GM12878 (cell line): ENCODE results near the gene ZNF100. TPM values are rescaled to one million over a fixed set of nuclear protein-coding genes. Genes with fewer than 3 reads are reported as not detected.

Experiments used
- ATAC-seq: fragments of 200-7000 bp; cut with Tn5 transposase; 3 replicates; pipeline ENCODE4 v1.9.1; 2020; ENCODE audit warnings: mild to moderate bottlenecking, moderate library complexity
- BruUV-seq: library from RNA; stranded (reverse); fragments of 400-500 nt; replicated peaks from 2 replicates; lab custom pipeline; 2021; lab: Mats Ljungman, UMichigan
- CTCF ChIA-PET: fragments of 300-600 bp; sonication (Branson Sonifier 250); formaldehyde crosslinking; extraction: SDS; loops from one replicate; lab custom pipeline; 2021; ENCODE audit warnings: inconsistent platforms; lab: Yijun Ruan, JAX
- POLR2A ChIA-PET: fragments of 350-600 bp; formaldehyde crosslinking; extraction: SDS; loops from one replicate; lab custom pipeline; 2021; ENCODE audit warnings: inconsistent platforms; lab: Charles Lee
- RAD21 ChIA-PET: fragments of 300-600 bp; sonication (Branson Sonifier 250); formaldehyde crosslinking; loops from one replicate; lab custom pipeline; 2023; ENCODE audit warnings: antibody characterized with exemption; ENCODE audit not compliant: unreplicated experiment; lab: Charles Lee
- SMC1A ChIA-PET: fragments of 300-600 bp; sonication (Branson Sonifier 250); formaldehyde crosslinking; loops from one replicate; lab custom pipeline; 2023; ENCODE audit not compliant: unreplicated experiment, uncharacterized antibody; lab: Charles Lee
- DNase-seq: peaks from one replicate; pipeline ENCODE4 v3.0.0-alpha.2; 2011; ENCODE audit warnings: low read depth, low spot score
- FAIRE-seq: peaks from 3 replicates; lab custom pipeline; 2011; peaks lifted over from hg19 to GRCh38; lab: Jason Lieb, UNC
- H2AFZ ChIP-seq: 2 replicates; pipeline ENCODE4 v1.6.0; 2011; ENCODE audit warnings: low read depth, low read length, control low read depth; ENCODE audit not compliant: control insufficient read depth
- H3K27ac ChIP-seq: 2 replicates; pipeline ENCODE4 v1.5.1; 2011; ENCODE audit warnings: control low read depth; ENCODE audit not compliant: control insufficient read depth, insufficient read depth
- H3K27me3 ChIP-seq, 2 experiments: replicated peaks in 1 of 2; 2 replicates each; pipeline versions ENCODE4 v1.6.0 to v1.6.1; 2011; ENCODE audit warnings: low read length in 1 of 2; ENCODE audit not compliant: control insufficient read depth in 2 of 2, insufficient read depth in 2 of 2
- H3K36me3 ChIP-seq, 2 experiments: 2 replicates each; pipeline ENCODE4 v1.5.1; 2011; ENCODE audit warnings: low read length in 1 of 2; ENCODE audit not compliant: control insufficient read depth in 2 of 2, insufficient read depth in 2 of 2
- H3K4me1 ChIP-seq: 2 replicates; pipeline ENCODE4 v1.6.1; 2011; ENCODE audit warnings: mild to moderate bottlenecking, low read length, moderate library complexity, mixed read lengths; ENCODE audit not compliant: control insufficient read depth, insufficient read depth
- H3K4me2 ChIP-seq: 2 replicates; pipeline ENCODE4 v1.6.0; 2011; ENCODE audit warnings: control low read depth; ENCODE audit not compliant: control insufficient read depth, insufficient read depth
- H3K4me3 ChIP-seq: fragments of 200-600 bp; sonication (generic); 2 replicates; pipeline ENCODE4 v1.5.1; 2016
- H3K79me2 ChIP-seq: 2 replicates; pipeline ENCODE4 v1.6.0; 2011; ENCODE audit warnings: low read length; ENCODE audit not compliant: control insufficient read depth, insufficient read depth
- H3K9ac ChIP-seq: 2 replicates; pipeline ENCODE4 v1.8.0; 2011; ENCODE audit warnings: low read length, control low read depth, mixed read lengths; ENCODE audit not compliant: control insufficient read depth, insufficient read depth
- H3K9me3 ChIP-seq: replicated peaks from 3 replicates; pipeline ENCODE4 v1.5.1; 2011; ENCODE audit warnings: mild to moderate bottlenecking, low read length; ENCODE audit not compliant: control insufficient read depth, insufficient read depth
- H4K20me1 ChIP-seq: 2 replicates; pipeline ENCODE4 v1.6.0; 2011; ENCODE audit not compliant: control insufficient read depth, insufficient read depth
- BACH1 ChIP-seq: fragments of 450-650 bp; IDR thresholded peaks from 2 replicates; pipeline ENCODE4 v1.6.1; 2017; ENCODE audit warnings: mild to moderate bottlenecking, borderline replicate concordance
- CHD1 ChIP-seq: IDR thresholded peaks from 2 replicates; pipeline ENCODE4 v1.6.1; 2012; ENCODE audit warnings: low read depth, low read length, improper control_type of control experiment
- MEF2A ChIP-seq: IDR thresholded peaks from 2 replicates; pipeline ENCODE4 v1.6.1; 2011; ENCODE audit warnings: low read depth, mild to moderate bottlenecking, low read length, moderate library complexity; ENCODE audit not compliant: insufficient read depth
- NFXL1 ChIP-seq: fragments of 450-650 bp; IDR thresholded peaks from 2 replicates; pipeline ENCODE4 v1.6.1; 2017; ENCODE audit warnings: antibody characterized with exemption, mild to moderate bottlenecking, borderline replicate concordance
- PKNOX1 ChIP-seq: fragments of 450-650 bp; IDR thresholded peaks from 2 replicates; pipeline ENCODE4 v1.6.1; 2016; ENCODE audit warnings: mild to moderate bottlenecking
- WGBS: methylation state at CpG from one replicate; pipeline ENCODE4 v1.1.6; 2016; ENCODE audit warnings: low lambda C conversion rate; ENCODE audit not compliant: insufficient replicate concordance, insufficient coverage; ENCODE audit errors: missing lambda C conversion rate; 5-methylcytosine and 5-hydroxymethylcytosine counted together
- in situ Hi-C: fragments of 300-500 bp; cut with MboI; formaldehyde crosslinking; loops from 9 replicates; pipeline ENCODE4 v1.14.3; 2018; ENCODE audit warnings: mixed read lengths
- intact Hi-C: fragments of 100-400 bp; cut with micrococcal nuclease; formaldehyde crosslinking; loops from one replicate; pipeline ENCODE4 v1.14.2; 2022; ENCODE audit not compliant: unreplicated experiment
- polyA plus RNA-seq, 11 experiments: library from polyadenylated mRNA; depleted of rRNA in 4 of 11; unstranded in 6 of 11; stranded (reverse) in 5 of 11; fragments of >200 nt; fragmentation: Nextera tagmentation in 4 of 11; fragmentation: Illumina TruSeq in 1 of 11; extraction: Ambion mirVana in 4 of 11; extraction: Trizol in 1 of 11; gene quantifications; 1 replicate in 1 of 11; 2 replicates in 10 of 11; pipeline versions ENCODE4 v1.2.1 to v1.2.3, GENCODE V29; 2011 to 2016; ENCODE audit warnings: inconsistent platforms in 2 of 11, missing spikeins in 2 of 11, low read depth in 1 of 11
- total RNA-seq, 4 experiments: library from RNA; depleted of rRNA in 3 of 4; stranded (reverse); fragments of >200 nt in 3 of 4; fragmentation: Illumina TruSeq in 1 of 4; extraction: Trizol in 1 of 4; gene quantifications; 2 replicates each; pipeline versions ENCODE4 v1.2.1 to v1.2.3, GENCODE V29; 2013 to 2021
- TF ChIP-seq, protein P1 (sequence below): IDR thresholded peaks from 2 replicates; pipeline ENCODE4 v1.6.1; 2012; ENCODE audit warnings: low read depth, low read length, improper control_type of control experiment

ZNF100 gene
- total and polyA plus RNA-seq, 10 of the 15 experiments (the other 5 are each of a cell fraction or from before 2014, with no cell fraction given) = 3.0 to 18.2 (median 9.4) TPM

- ATAC-seq (no peak), FAIRE-seq (no peak), DNase-seq (no peak)
- in situ Hi-C loops (no loop called here), intact Hi-C loops (no loop called here)
- SMC1A ChIA-PET = no interaction called here
- H3K4me3 ChIP-seq = no peak overlapping the region
- H3K27me3 ChIP-seq = no peaks in the 10 kb centered on the region
- H3K27ac ChIP-seq = no peak overlapping the region
- H3K9me3 ChIP-seq = no peaks in the 10 kb centered on the region; the same call in 2 of the 3 replicates
- CTCF ChIA-PET = no interaction called here
- no peaks in the 10 kb centered on the region for H3K4me1 ChIP-seq
- POLR2A ChIA-PET = no interaction called here
- TF ChIP-seq CHD1 = no peak
- no peak for TF ChIP-seq PKNOX1
- TF ChIP-seq, protein P1, sequence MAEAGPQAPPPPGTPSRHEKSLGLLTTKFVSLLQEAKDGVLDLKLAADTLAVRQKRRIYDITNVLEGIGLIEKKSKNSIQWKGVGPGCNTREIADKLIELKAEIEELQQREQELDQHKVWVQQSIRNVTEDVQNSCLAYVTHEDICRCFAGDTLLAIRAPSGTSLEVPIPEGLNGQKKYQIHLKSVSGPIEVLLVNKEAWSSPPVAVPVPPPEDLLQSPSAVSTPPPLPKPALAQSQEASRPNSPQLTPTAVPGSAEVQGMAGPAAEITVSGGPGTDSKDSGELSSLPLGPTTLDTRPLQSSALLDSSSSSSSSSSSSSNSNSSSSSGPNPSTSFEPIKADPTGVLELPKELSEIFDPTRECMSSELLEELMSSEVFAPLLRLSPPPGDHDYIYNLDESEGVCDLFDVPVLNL = no peak
- no peak for TF ChIP-seq MEF2A
- no peak for TF ChIP-seq BACH1
- TF ChIP-seq NFXL1 = no peak
- H3K79me2 ChIP-seq = no peaks in the 10 kb centered on the region
- BruUV-seq = no TSS peak
- no peak overlapping the region for H2AFZ ChIP-seq
- no peak overlapping the region for H3K4me2 ChIP-seq
- no peak overlapping the region for H3K9ac ChIP-seq
- H3K36me3 ChIP-seq = no peaks in the 10 kb centered on the region
- WGBS = 96% methylated on average over 4 of the region's 4 CpGs
- no peaks in the 10 kb centered on the region for H4K20me1 ChIP-seq
- RAD21 ChIA-PET = no interaction called here
These were observed 45.1 kb upstream of the ZNF100 start for GRCh38 chr19:21812448-21812847.
